ENCODE measurements around the gene SUN3.
"Not testable (repeated sequence)": the region's sequence is repeated elsewhere in the genome, so short reads cannot be mapped to it uniquely, and the experiment has no call there.

The SUN3 gene

GRCh38 chr7:47943676-47944474, 85.0 kb downstream of the SUN3 start:
- no peak for DNase-seq

- not testable (repeated sequence) for DNase-seq
Observed at GRCh38 chr7:47942651-47943050, 86.3 kb downstream of the SUN3 start.

GRCh38 chr7:47942132-47942531, 86.8 kb downstream of the SUN3 start:
- peak; percentile 60 to 81 for DNase-seq

DNA sequence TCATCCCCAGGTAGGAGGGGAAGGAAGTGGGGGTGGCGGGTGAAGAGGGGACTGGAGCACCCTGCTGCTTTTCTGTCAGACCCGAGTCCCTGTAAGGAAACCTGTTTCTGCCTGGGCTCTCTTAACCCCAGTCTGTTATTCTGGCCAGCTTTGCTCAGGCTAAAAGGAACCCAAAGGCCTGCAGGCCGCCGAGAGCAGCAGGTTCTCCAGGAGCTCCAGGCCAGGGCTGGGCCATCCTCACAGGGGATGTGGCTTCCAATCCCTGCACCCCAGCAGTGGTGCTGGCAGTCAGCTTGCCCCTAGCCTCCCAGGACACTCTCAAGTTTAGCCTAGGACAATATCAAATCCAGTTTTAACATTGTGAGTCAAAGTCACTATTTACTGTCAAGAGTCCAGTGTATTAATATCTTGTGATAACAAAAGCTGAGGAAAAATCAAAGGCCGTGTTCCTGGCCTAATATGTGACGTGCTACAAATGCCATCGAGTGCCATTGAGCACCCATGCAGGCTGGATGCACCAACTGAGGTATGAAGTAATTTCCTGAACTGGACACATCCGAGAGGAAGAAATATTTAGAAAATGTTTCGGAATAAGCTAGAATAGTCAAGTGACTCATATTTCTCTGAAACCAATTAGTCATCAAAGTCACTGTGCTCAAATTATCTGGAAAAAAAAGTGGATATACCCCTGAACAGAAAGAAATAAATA, 87.6 kb downstream of the SUN3 start:
- DNase-seq = peak; percentile 93 to 98

DNA sequence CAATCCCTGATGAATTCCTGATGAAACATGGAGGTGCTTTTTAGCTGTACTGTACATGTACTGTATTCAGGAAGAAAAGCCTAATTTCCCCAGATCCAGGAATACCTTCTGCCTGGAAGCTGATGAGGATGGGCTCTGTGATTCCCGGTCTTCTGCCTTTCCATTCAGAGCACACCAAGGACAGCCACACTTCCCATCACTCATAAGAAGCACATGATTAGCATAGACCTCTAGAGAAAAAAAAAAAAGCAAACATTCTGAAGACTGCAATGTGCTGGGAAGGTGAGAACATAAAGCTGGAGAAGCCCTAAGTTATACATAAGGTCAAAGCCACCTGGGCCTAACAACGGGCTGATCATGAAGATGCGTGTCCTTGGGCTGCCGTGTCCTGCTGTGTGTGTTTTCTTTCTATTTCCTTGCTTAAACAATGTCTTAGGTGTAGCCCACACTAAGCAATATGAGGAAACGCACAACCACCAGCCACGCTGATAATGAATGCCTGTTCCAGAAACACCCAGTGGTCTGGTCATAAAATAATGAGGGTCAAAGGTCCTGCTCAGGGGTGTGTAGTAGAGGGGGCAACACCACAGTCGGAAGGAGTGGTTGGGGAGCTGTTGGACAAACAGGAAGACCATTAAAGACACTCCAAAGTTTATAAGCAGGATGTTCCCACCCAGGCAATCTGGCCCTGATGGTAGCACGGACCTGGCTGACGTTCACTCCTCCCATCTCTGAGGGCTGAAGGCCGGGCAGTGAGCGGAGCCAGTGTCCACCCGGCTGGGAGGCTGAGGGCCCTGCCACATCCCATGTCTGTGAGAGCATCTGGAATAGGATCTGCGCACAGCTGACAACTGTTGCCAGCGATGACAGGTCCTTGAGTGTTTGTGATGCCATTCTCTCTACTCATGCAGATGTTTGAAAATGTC, 88.6 kb downstream of the SUN3 start:
- DNase-seq = no peak

DNA sequence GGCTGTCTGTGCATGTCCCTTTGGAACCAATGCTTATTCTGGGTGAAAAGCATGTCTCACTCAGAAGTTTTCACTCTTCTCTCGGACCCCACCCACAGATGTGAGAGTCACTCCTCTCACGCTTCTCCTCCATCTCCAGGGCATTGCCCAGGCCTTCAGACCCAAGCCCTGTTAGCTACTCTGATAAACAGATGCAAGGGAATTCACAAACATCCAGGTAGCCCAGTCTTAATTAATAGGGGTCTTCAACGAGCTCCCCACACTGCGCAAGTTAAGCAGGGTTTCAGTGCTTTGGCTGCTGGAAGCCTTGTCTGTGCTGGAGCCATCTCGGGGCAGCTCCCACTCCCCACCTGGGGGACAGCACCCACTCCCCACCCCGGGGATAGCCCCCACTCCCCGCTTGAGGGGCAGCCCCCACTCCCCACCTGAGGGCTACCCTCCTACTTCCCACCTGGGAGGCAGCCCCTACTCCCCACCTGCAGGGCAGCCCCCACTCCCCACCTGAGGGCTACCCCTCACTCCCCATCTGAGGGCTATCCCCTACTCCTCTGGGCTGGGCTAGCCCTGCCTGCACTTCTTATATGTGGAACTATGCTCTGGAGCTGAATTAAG, 89.4 kb downstream of the SUN3 start:
- DNase-seq = no peak

GRCh38 chr7:47938574-47939165, 90.2 kb downstream of the SUN3 start:
- no peak for DNase-seq

- no peak for DNase-seq
Observed at GRCh38 chr7:47937711-47938573, 91.0 kb downstream of the SUN3 start.

Data from inflammatory macrophage treated with lipopolysaccharide for 1 hour (primary cell).